GM18861 (cell line): Measurements from ENCODE around the gene ATAD3A.
A peak's percentile ranks its signal among the peaks of the same experiment; 100 is the strongest.
"Not testable (repeated sequence)": the region's sequence is repeated elsewhere in the genome, so short reads cannot be mapped to it uniquely, and the experiment has no call there.

Experiments
- ATAC-seq: cut with Tn5 transposase; IDR thresholded peaks from one replicate; pipeline ENCODE4 v1.9.1; 2021; ENCODE audit not compliant: unreplicated experiment

Gene ATAD3A

GRCh38 chr1:1511533-1512285, at the start of gene ATAD3A:
Gene ATAD3A, plus strand, starts transcription at chr1:1512162. Its CDS starts 107 bp downstream, at chr1:1512269.
- peak; percentile 87 for ATAC-seq

GRCh38 chr1:1462318-1462966, 49.5 kb upstream of the ATAD3A start:
- ATAC-seq = no peak

- no peak for ATAC-seq
Observed at GRCh38 chr1:1463312-1463711, 48.6 kb upstream of the ATAD3A start.

- ATAC-seq = not testable (repeated sequence)
Observed at GRCh38 chr1:1468196-1468985, 43.6 kb upstream of the ATAD3A start.

- peak; percentile 6 for ATAC-seq
Observed at GRCh38 chr1:1470626-1471388, 41.2 kb upstream of the ATAD3A start.

GRCh38 chr1:1471389-1472052, 40.4 kb upstream of the ATAD3A start, which contains the start of gene ATAD3B:
Gene ATAD3B, plus strand, starts transcription at chr1:1471765. Its CDS starts 120 bp downstream, at chr1:1471885.
- ATAC-seq = peak; percentile 65

- not testable (repeated sequence) for ATAC-seq
Observed at GRCh38 chr1:1472053-1472876, 39.7 kb upstream of the ATAD3A start.

- ATAC-seq = not testable (repeated sequence)
Observed at GRCh38 chr1:1476011-1476410, 36.0 kb upstream of the ATAD3A start.

GRCh38 chr1:1477206-1477605, 34.8 kb upstream of the ATAD3A start:
- ATAC-seq = no peak

GRCh38 chr1:1479547-1480487, 32.1 kb upstream of the ATAD3A start:
- ATAC-seq = no peak

GRCh38 chr1:1480488-1480867, 31.5 kb upstream of the ATAD3A start:
- ATAC-seq = not testable (repeated sequence)

- not testable (repeated sequence) for ATAC-seq
Observed at GRCh38 chr1:1481811-1482210, 30.2 kb upstream of the ATAD3A start.

GRCh38 chr1:1482856-1483255, 29.1 kb upstream of the ATAD3A start:
- ATAC-seq = no peak

- ATAC-seq = no peak
Observed at GRCh38 chr1:1483714-1484113, 28.2 kb upstream of the ATAD3A start.

GRCh38 chr1:1484976-1485750, 26.8 kb upstream of the ATAD3A start:
- ATAC-seq = not testable (repeated sequence)

GRCh38 chr1:1485755-1486317, 26.1 kb upstream of the ATAD3A start:
- ATAC-seq = not testable (repeated sequence)

GRCh38 chr1:1487701-1488100, 24.3 kb upstream of the ATAD3A start:
- no peak for ATAC-seq
